Amniotic epithelial cell (primary cell): Measurements from ENCODE around the gene MYADML2.

ENCODE experiments used
- DNase-seq: peaks from one replicate; pipeline ENCODE4 v3.0.0-alpha.2; 2010; ENCODE audit warnings: low read depth

Gene MYADML2

DNA sequence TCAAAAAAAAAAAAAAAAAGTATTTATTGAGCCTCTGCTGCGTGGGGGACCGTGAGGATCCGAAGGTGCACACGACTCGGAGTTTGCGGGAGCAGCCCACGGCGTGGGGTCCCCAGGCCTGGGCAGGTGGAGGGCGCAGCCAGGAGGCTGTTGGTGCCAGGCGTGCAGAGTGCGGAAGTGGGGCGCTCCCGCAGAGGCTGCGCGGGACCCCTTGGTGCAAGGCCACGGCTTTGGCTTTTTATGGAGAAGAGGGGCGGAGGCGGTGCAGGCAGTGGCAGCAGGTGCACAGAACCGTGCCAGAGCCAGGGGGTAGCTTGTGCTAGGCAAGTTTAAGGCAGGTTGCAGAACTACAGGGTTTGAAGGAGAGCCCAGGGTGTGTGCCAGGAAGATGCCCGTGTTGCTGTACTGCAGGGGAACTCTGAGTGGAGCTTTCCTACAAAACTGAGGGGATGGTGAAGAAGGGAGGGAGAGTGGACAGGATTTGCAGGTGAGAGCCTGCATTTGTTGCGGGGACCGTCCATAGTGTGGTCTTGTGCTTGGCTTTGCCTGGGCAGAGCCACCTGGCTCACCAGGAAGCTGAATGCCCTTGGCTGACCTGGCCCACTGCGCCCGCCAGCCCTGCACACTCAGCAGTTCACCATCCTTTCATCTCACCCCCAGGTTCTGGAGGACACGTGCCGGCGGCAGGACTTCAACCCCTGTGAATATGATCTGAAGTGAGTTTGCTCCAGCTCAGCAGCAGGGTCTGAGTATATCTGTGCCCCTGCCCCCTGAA is 31.7 kb upstream of the MYADML2 start:
- DNase-seq, result no peak

DNA sequence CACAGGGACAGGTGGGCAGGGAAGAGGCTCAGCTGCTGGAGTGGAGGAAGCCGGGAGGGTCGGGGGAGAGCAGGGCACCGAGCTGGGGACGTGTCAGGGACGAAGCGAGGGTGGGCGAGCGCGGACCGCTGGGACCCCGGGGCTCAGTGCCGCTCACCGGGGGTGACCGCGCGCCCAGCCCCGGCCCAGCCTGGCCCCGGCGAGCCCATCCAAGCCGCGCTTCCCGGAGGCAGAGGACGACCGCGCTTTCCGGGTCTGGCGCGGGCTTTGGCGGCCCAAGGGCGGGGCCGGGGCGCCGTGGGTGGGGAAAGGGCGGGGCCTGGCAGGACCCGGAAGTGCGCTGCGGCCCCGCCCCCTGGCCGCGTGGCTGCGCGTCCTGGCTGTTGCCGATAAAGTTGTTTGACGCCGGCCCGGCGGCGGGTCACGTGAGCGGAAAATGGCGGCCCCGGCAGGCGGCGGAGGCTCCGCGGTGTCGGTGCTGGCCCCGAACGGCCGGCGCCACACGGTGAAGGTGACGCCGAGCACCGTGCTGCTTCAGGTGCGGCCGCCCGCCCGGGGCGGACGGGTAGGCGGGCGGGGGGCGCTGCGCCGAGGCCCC is 30.3 kb upstream of the MYADML2 start, which contains the start of gene ASPSCR1:
Gene ASPSCR1, plus strand, starts transcription at position 419 of the 598 bp plus-strand sequence. Its CDS starts 18 bp downstream, at position 437.
- peak; percentile 85 for DNase-seq

DNA sequence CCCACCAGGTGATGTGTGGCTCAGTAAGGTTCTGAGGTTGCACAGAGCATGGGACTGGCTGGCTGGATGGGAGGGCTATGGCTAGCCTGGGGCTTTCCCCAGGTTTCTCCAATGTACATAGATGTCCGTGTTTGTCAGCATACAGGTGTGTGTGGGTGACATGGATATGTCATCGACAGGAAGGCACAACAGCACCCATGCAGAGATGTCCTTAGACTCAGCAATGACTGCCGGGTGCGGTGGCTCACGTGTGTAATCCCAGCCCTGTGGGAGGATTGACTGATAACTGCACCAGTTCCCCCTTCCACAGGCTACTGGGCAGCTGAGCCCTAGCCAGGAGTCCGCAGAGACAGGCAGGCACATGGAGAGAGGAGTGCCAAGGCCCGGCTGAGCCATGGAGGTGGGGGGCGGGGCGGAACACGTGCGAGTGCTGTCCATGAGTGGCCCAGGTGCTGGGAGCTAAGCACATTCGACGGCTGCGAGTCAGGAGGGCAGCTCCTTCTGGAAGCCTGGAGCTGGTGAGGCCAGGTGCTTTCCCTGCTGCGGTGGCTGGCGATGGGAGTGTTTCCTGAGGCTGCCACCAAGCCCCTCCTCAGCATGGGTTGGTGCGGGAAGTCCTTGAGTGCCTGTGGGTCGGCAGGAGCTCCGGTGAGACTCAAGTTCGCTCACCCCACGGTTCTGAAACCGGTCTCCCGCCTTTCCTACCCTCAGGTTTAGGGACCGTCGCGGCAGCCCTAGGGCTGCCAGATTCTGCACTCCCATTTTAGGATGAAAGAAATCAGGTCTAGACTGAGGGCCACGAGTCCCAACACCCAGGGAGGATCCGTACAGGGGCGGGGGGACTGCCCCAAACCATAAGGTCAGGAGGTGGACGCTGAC is 29.5 kb upstream of the MYADML2 start:
- DNase-seq, result no peak

DNA sequence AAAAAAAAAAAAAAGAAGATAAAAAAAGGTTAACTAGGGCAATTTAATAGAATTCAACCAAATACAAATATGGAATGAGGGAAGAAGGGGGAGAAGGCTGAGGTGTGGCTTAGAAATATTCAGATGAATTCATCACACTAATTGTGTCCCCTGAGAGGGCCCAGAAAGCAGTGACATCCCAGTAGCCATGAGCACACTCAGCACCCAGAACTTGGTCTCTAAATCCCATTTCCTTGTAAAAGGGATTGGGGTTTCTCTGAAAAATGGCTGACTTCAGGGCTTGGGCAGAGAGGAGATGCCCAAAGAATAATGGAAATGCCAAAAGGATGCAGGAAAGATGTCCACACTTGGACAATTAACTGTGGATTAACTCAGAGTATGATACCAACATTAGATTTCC is 26.4 kb upstream of the MYADML2 start:
- DNase-seq, result no peak

DNA sequence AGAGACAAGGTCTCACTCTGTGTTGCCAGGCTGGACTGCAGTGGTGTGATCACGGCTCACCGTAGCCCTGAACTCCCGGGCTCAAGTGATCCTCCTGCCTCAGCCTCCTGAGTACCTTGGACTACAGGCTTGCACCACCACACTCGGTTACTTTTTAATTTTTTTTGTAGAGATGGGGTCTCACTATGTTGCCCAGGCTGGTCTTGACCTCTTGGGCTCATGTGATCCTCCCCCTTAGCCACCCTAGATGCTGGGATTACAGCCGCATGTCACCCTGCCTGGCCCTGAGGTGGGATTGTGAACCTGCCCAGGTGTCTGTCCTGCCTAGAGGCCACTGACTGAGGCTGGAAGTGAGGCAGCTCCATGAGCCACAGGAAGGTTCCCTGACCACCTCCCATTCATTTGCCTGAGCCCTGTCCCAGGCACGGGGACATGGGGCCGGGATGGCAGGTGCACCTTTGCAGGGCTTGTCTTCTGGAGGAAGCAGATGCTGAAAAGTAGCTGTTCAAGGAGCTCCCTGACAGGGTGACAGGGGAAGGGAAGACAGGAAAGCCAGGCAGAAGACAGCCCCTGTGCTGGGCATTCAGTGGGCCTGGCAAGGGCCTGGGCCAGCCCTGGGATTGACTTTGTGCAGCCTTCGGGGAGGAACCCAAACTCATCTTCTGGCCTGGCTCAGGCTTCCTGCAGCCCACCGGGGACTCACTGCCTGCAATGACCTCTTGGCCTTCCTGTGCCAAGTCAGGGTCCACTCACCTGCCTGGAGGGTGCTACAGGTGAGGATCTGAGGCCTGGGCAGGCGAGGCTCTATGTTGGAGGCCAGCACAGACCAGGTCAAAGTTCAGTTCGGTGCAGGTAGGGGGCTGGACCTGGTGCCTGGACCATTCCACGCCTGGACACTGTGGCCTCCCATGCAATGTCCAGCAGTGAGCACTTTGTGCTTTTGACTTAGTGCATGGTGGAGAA is 22.1 kb upstream of the MYADML2 start:
- no peak for DNase-seq

DNA sequence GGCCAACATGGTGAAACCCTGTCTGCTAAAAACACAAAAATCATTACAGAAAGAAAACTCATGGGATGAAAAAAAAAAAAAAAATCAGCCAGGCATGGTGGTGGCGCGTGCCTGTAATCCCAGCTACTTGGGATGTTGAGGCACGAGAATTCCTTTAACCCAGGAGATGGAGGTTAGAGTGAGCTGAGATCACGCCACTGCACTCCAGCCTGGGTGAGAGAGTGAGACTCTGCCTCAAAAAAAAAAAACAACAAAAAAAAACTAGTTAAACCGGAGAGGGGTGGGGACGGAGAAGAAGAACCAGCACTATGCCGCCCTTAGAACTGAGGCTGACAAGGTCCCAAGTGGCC is 21.3 kb upstream of the MYADML2 start:
- DNase-seq, result no peak

DNA sequence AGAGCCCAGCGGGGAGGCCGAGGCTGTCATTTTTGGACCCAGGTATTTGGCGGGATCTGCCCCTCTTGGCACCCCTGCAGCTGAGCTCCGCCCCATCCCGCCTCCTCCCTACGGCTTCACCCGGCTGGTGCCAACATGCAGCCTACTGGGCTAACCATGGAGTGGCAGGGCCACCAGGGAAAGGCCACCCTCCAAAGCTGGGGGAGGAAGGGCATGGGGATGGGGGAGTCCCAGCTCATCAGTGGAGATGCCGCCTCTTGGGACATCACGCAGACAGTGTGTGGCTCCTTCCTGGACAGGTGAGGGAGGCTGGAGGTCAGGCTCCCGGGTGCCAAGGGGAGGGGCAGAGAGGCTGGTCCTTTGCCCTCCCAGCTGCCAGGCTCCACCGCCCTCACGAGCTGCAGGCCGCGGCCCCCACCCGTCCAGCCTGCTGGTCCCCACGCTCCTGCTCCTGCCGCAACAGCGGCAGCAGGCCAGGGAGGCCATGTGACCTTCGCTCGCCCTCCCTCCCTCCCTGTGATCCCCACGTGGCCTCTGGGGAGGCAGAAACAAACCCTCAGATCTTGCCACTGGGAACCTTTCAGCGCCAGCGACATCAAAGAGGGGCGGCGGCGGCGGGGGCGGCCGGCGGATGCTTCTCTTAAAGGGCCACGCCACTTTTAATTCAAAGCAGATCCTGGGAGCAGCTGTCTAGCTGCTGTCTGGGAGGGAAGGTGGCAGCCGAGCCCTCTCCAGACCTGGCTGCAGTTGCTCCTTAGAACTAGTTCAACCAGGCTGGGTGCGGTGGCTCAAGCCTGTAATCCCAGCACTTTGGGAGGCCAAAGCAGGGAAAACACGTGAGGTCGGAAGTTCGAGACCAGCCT is 20.7 kb upstream of the MYADML2 start:
- DNase-seq, result peak; percentile 70

DNA sequence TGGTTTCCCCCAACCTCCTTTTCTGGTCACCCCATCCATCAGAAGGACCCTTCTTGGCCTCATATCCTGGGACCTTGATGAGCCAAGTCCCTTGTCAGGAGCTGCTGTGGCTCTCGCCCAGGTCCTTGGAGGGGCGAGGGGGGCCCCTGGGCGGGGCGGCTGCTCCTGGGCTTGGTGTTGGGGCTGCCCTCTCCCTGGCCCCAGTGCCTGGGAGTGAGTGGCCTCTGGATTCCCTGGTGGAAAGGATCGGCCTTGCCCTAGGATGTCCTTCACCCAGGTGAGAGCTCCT is 20.2 kb upstream of the MYADML2 start:
- no peak for DNase-seq

DNA sequence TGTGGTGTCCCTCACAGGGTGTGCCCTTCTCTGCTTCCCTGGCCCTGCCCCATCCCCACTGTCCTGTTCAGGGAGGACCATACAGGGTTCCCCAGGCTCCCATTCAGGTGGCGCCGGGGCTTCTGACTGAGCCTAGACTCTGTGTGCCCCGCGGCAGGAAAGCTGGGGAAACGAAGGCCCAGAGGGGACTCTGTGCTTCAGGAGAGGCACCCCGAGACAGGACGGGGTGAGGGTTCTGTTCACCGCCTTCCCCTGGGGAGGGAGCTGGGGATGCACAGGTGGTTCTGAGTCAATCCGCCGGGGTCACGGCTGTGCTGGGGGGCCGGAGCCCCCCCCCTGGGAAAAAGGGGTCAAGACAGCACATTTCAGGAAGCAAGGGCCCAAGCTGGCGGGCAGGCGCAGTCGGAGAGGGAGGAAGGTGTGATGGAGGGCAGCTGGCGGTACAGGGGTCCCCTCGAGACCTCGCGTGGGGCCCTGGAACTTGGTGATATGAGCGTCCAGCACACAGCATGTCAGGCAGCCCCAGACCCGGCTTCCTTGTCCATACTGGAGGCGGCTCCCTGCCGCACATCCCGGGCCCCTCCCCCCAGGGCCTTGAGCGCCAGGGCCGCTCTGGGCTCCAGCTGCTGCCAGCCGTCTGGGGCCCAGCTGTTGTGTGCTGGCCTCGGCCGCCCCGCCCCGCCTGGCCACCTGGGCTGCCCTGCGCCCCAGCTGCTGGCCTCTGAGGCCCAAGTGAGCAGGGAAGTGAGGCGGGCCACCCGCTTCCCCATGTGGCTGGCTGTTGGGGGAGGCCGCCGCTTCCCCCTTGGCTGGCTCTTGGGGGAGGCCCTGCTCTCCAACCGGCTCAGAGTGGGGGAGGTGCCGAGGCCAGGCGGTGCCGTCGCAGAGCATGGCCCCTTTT is 19.6 kb upstream of the MYADML2 start:
- DNase-seq, result no peak

DNA sequence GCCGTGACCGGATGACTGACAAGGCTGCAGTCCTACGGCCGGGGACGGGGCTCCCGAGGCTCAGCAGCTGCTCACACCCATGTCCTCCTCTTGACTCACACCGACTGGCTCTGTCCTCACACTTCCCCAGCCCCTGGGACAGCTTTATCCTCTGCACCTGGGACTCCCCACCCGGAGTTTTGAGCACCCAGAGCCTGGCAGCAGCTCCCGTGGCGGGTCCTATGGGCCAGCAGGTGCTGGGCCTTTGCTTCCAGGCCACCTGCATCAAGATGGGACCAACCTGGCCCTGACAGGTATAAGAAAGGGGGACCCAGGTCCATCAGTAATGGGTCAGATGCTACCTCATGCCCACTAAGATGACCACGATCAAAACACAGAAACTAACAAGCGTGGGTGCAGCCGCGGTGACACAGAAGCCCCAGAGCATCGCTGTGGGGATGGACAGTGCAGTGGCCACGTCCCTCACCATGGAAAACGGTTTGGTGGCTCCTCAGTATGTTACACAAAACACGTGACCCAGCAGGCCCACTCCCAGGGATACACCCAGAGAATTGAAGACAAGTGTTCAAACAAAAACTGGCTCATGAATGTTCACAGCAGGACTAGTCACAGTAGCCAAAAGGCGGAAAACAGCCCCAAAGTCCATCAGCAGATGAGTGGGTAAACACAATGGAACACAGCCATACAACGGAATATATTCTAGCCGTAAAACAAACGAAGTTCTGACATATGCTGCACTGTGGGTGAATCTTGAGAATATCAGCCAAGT is 17.2 kb upstream of the MYADML2 start:
- no peak for DNase-seq

DNA sequence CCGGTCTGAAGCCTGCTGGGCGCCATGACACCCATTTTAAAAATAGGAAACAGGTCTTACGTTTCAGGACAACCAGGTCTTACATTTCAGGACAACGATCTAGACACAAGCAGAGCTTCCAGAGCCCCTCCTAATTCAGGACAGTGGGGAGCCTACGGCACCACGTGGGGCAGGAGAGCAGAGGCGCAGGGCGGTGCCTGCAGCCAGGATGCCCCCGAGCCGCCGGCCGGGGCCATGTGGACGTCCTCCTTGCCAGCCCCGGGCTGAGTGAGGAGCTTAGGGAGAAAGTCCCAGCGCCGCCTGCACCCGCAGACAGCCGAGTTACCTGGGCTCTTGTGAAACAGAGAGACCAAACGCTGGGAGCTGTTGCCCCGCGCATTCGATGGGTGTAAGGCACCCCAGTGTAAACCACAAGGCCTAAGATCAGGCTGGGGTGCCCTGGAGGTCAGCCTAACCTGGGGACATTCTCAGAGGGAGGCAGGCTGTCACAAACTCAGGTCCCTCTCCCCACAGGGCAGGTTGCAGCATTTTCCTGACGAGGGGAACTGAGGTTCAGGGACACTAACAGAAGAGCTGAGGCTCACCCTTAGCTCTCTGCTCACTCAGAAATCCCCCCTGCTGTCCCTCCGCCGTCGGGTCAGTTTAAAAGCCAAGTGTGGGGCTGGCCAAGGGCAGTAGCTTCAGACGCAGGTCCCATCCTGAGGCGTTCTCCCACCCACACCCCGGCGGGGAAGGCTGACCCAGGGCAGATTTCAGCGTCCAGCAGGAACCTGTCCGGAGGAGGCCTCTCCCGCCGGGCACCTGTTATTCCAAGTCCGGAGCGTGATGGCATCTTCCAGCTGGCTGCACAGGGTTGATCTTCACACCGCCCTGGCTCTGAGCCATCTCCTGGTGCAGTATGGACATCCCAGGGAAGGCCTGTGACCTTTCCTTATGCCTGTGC is 15.7 kb upstream of the MYADML2 start:
- DNase-seq, result no peak

DNA sequence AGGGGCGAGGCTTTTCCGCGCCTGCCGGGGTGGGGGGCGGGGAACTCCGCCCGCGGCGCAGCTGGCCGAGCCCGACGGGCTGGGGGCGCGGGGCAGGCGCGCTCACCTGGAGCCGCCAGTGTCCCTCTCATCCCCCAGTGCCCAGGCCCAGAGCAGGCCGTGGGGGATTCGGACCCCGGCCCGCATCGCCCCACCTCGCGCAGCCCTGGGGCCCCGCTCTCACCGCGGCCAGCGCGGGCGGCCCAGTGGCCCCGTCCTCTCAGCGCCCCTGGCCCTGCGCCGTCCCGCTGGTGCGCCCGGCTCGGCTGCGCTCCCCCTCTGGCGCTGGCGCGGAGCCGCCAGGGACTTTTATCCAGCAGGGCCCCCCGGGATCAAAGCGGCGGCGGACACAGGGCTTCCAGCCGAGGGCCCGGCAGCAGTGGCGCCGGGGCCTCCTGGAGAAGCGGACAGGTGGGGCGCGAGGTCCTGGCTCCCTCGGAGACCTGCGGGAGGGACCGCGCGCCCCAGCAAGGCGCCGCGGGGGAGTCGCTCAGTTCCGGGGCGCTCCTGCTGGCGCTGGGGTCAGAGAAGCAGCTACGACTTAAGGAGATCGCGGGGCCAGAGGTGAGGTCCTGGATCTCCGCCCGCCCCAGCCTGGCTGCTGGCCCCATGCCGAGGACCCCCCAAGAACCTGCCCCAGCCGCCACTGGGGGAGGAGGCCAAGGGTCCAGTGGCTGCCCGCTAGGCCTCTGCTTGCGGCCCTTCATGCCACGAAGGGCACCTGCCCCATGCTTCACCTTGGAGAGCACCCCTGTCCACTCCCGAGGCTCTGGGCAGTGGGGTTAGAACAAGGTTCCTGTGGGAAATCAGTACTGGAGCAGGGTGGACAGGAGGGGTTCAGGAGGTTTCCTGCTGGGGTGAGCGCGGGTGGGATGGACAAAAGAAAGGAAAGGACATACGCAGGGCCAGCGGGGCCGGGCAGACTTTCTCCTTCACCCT is 14.8 kb upstream of the MYADML2 start:
- DNase-seq, result no peak

DNA sequence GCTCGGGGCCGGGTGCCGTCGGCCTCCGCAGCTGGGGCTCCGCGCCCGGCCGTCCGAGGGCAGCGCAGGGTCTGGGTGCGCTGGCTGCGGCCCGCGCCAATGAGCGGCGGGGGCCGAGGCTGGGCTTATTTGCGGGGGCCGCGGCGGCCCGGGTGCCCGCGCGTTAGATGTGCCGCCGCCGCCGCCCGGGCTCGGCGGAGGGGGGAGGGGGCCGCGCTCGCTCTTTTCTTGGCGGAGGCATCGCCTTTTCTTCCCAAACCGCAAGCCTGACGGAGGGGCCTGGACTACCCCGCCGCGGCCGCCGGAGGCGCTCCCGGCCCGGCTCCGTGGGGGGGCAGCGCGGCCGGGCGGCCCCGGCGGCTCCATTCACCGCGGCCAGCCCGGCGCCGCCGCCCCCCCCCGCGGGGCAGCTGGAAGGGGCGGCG is 14.1 kb upstream of the MYADML2 start, which contains the start of gene NOTUM:
Gene NOTUM, minus strand, starts transcription at position 101 of the 425 bp plus-strand sequence. CDS start 278 bp downstream, outside the sequence.
- DNase-seq, result no peak

DNA sequence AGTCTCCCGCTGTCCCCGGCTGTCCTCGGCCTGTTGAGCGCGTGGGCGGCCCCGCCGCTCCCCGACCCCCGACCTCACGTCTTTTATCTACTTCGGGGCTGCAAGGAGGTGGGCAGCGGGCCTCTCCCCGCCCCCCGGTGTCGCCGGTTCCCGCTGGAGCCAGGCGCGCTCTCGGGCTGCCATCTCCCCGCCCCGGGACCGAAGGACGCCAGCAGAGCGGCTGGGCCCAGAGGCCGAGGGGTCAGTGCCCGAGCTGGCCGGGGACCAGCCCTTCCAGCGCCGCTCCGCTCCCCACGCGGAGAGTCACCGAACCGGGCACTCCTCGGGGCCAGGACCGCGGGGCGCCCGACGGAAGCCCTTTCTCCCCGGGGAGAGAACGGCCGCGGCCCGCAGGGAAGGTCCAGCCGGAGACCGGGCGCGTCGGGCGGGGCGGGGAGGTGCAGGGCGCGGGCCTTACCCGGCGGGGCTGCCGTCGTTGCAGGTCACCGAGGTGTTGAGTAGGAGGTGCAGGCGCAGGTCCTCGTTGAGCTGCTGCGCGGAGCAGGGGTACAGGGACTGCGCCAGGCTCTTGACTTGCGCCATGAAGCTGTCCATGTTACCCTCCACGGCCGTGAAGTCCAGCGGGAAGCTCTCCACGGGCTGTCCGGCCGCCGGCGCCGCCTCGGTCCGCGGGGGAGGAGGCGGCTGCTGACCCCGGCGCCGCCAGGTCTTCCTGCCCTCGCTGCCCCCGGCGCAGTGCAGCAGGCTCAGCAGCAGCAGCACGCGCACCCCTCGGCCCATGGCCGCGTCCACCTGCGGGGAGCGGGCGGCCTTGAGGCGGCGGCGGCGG is 13.3 kb upstream of the MYADML2 start:
- DNase-seq, result no peak

DNA sequence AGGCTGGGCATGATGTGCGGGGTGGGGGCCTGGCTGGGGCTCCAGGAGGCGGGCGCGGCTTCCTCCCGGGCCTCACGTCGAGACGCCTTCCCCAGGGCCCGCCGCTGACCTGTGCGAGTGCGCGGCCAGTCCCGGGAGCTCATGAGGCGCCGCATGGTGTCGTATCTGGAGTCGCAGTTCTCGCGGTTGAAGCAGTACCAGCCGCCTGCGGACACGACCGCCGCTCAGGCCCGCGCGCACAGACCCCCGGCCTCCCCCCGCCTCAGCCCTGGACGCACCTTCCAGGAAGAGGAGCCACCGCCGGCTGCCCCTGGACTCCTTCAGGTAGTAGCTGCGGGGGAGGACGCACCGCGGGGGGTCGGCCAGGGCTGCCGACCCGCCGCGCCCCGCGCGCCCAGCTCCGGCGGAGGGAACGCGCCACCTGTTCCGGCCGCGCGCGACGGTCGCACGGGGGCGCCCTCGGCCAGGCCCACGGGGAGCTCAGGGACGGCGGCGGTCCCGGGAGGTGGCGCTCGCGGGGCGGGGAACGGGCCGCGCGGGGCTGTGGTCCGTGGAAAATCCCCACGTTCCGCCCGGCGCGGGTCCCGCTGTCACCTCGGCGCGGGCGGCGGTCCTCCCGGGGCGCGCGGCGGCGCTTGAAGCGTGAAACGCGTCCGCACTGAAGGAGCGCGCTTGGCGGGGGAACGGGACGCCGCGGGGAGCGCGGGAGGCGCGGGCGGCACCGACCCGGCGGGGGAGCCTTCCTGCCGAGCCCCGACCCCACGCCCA is 12.5 kb upstream of the MYADML2 start:
- DNase-seq, result no peak
